Tibial nerve (tissue), 4 donors: ENCODE data around the gene PRPS1. TPM values are rescaled to one million over a fixed set of nuclear protein-coding genes. Genes with fewer than 3 reads are reported as not detected.

Experiments
- DNase-seq, 2 donors: peaks; one replicate each; pipeline ENCODE4 v3.0.0-alpha.2; 2019; ENCODE audit warnings: low spot score in 2 of 2
- H3K27ac ChIP-seq, 4 donors: fragments of 200-600 bp; sonication (generic) in 3 of 4; one replicate each; pipeline ENCODE4 v1.5.1; 2017 to 2019; ENCODE audit warnings: mild to moderate bottlenecking in 1 of 4
- H3K27me3 ChIP-seq, 2 donors: fragments of 200-600 bp; sonication (generic) in 1 of 2; one replicate each; pipeline versions ENCODE4 v1.5.1 to v1.6.0; 2017 to 2019
- H3K36me3 ChIP-seq, 3 donors: fragments of 200-600 bp; sonication (generic); one replicate each; pipeline ENCODE4 v1.5.1; 2018 to 2019
- H3K4me1 ChIP-seq, 4 donors: fragments of 200-600 bp; sonication (generic) in 3 of 4; one replicate each; pipeline ENCODE4 v1.5.1; 2017 to 2019
- H3K4me3 ChIP-seq, 4 donors: fragments of 200-600 bp; sonication (generic) in 3 of 4; one replicate each; pipeline ENCODE4 v1.5.1; 2017 to 2019; ENCODE audit warnings: mild to moderate bottlenecking in 1 of 4, moderate library complexity in 1 of 4
- H3K9me3 ChIP-seq, 4 donors: fragments of 200-600 bp; sonication (generic) in 3 of 4; one replicate each; pipeline ENCODE4 v1.5.1; 2017 to 2019
- EP300 ChIP-seq, 2 donors: sonication (generic); formaldehyde crosslinking; IDR thresholded peaks; one replicate each; pipeline ENCODE4 v1.6.1; 2017; ENCODE audit warnings: antibody characterized with exemption in 2 of 2, mild to moderate bottlenecking in 1 of 2
- POLR2A ChIP-seq, 2 donors: fragments of 450-650 bp; IDR thresholded peaks; one replicate each; pipeline ENCODE4 v1.6.1; 2017; ENCODE audit warnings: antibody characterized with exemption in 2 of 2, mild to moderate bottlenecking in 2 of 2, moderate library complexity in 2 of 2
- WGBS, 2 donors: methylation state at CpG; one replicate each; pipeline ENCODE4 v1.1.5; 2018; 5-methylcytosine and 5-hydroxymethylcytosine counted together
- total RNA-seq, 4 donors: library from RNA; depleted of rRNA; stranded (reverse); fragments of >200 nt; gene quantifications; one replicate each; pipeline ENCODE4 v1.1.0, GENCODE V29; 2016
- TF ChIP-seq, protein P1 (sequence below), 5 experiments: fragments of 200-600 bp in 3 of 5; fragments of 450-650 bp in 2 of 5; sonication (generic) in 3 of 5; IDR thresholded peaks; one replicate each; pipeline ENCODE4 v1.5.1; 2016 to 2019; ENCODE audit warnings: antibody characterized with exemption in 5 of 5, mild to moderate bottlenecking in 3 of 5, moderate library complexity in 2 of 5

PRPS1 gene
- total RNA-seq, 4 donors from 2014 or later = 19.0 to 33.3 (median 28.9) TPM

GRCh38 chrX:107686026-107686425 lies 57.7 kb downstream of the PRPS1 start:
- Histone ChIP-seq H3K27me3 (no peaks in the 10 kb centered on the region), H3K4me1 (peaks cover 0 to 45% (median 9%) of the 10 kb centered on the region in 4 donors), H3K4me3 (no peak overlapping the region), H3K9me3 (no peaks in the 10 kb centered on the region), H3K27ac (peak overlapping the region in 3 of 4 donors; percentile 40 to 99 (median 75)), H3K36me3 (no peaks in the 10 kb centered on the region)
- DNase-seq = no peak
- TF ChIP-seq POLR2A (IDR thresholded peaks at IDR 0.05) (no peak), EP300 (IDR thresholded peaks at IDR 0.05) (no peak)
- TF ChIP-seq, protein P1, sequence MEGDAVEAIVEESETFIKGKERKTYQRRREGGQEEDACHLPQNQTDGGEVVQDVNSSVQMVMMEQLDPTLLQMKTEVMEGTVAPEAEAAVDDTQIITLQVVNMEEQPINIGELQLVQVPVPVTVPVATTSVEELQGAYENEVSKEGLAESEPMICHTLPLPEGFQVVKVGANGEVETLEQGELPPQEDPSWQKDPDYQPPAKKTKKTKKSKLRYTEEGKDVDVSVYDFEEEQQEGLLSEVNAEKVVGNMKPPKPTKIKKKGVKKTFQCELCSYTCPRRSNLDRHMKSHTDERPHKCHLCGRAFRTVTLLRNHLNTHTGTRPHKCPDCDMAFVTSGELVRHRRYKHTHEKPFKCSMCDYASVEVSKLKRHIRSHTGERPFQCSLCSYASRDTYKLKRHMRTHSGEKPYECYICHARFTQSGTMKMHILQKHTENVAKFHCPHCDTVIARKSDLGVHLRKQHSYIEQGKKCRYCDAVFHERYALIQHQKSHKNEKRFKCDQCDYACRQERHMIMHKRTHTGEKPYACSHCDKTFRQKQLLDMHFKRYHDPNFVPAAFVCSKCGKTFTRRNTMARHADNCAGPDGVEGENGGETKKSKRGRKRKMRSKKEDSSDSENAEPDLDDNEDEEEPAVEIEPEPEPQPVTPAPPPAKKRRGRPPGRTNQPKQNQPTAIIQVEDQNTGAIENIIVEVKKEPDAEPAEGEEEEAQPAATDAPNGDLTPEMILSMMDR (IDR thresholded peaks at IDR 0.05) = no peak
- 71 to 78% methylated on average over 2 to 3 of the region's 3 CpGs for WGBS, 2 donors

- H3K9me3 ChIP-seq = no peaks in the 10 kb centered on the region
- TF ChIP-seq, protein P1 (IDR thresholded peaks at IDR 0.05) = no peak
- TF ChIP-seq EP300 (IDR thresholded peaks at IDR 0.05) (no peak), POLR2A (IDR thresholded peaks at IDR 0.05) (no peak)
- peaks cover 0 to 45% (median 9%) of the 10 kb centered on the region in 4 donors for H3K4me1 ChIP-seq
- no peak for DNase-seq
- H3K27me3 ChIP-seq = no peaks in the 10 kb centered on the region
- no peaks in the 10 kb centered on the region for H3K36me3 ChIP-seq
- H3K4me3 ChIP-seq = no peak overlapping the region
- WGBS, 2 donors = 33 to 40% methylated on average over 3 of the region's 3 CpGs
- peak overlapping the region in 1 of 4 donors; percentile 99 for H3K27ac ChIP-seq
Observed at GRCh38 chrX:107686792-107687191, 58.5 kb downstream of the PRPS1 start.

DNA sequence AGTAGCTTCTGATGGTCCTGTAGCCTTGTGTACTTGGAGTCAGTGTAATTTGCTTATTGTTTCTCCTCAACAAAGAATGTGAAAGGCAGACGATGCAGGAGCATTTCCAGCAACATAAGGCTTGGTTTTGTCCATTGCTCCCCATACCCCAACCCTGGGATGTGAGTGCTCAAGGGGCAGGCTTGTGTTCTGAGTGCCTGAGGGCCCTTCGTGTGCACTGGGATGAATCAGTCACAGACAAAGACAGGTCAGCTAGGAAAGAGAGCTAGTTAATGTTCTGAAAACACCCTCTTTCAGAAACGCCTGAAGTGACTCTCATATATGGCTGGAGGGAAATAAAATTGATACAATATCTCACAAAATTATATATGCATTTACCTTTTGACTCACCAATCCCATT lies 59.1 kb downstream of the PRPS1 start:
- H3K4me1 ChIP-seq = peaks cover 0 to 42% (median 8%) of the 10 kb centered on the region in 4 donors
- H3K27ac ChIP-seq = no peak overlapping the region
- H3K27me3 ChIP-seq = no peaks in the 10 kb centered on the region
- no peak for DNase-seq
- WGBS, 2 donors = 52 to 65% methylated on average over 3 of the region's 3 CpGs
- no peak for TF ChIP-seq EP300 (IDR thresholded peaks at IDR 0.05)
- TF ChIP-seq, protein P1 (IDR thresholded peaks at IDR 0.05) = no peak
- no peak for TF ChIP-seq POLR2A (IDR thresholded peaks at IDR 0.05)
- no peak overlapping the region for H3K4me3 ChIP-seq
- H3K9me3 ChIP-seq = no peaks in the 10 kb centered on the region
- no peaks in the 10 kb centered on the region for H3K36me3 ChIP-seq

DNA sequence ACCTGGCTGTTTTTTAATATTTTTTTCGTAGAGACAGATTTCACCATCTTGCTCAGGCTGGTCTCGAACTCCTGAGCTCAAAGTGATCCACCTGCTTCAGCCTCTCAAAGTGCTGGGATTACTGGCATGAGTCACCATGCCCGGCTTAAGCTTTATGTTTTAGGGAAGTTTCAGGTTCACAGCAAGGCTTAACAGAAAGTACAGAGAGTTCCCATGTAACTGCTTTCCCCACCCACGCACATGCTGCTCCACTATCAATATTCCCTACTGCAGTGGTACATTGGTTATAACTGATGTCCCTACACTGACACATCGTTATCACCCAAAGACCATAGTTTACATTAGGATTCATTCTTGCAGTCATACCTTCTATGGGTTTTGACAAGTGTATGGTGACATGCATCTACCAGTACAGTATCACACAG lies 62.7 kb downstream of the PRPS1 start:
- TF ChIP-seq, protein P1 (IDR thresholded peaks at IDR 0.05) = no peak
- peak in 1 of 2 donors; percentile 23 for TF ChIP-seq EP300 (IDR thresholded peaks at IDR 0.05)
- Histone ChIP-seq H3K27me3 (no peaks in the 10 kb centered on the region), H3K36me3 (no peaks in the 10 kb centered on the region), H3K27ac (no peak overlapping the region), H3K4me1 (peaks cover 0 to 6% (median 0%) of the 10 kb centered on the region in 4 donors), H3K9me3 (no peaks in the 10 kb centered on the region), H3K4me3 (no peak overlapping the region)
- 74 to 83% methylated on average over 5 of the region's 5 CpGs for WGBS, 2 donors
- no peak for DNase-seq

DNA sequence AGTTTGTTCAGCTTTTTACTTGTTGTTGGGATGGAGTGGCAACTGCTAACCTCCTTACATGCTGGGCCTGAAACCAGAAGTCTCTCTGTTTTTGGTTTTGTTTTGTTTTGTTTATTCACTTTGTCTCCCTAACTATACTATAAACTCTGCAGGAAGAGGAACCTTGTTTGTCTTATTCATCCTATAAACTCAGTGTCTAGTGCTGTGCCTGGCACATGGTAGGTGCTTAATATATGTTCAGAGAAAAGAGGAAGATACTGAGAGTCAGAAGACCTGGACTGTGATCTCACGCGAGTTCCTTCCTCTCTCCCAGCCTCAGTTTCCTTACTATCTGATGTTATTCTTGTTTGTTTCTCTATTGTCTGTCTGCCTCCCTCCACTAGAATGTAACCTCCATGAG lies 71.3 kb downstream of the PRPS1 start:
- Histone ChIP-seq H3K27ac (peak overlapping the region; percentile 81 to 93 (median 88)), H3K4me3 (no peak overlapping the region), H3K36me3 (no peaks in the 10 kb centered on the region), H3K27me3 (peaks cover 0 to 10% of the 10 kb centered on the region in 2 donors), H3K9me3 (no peaks in the 10 kb centered on the region), H3K4me1 (peaks cover 0 to 29% (median 16%) of the 10 kb centered on the region in 4 donors)
- TF ChIP-seq, protein P1 (IDR thresholded peaks at IDR 0.05) = no peak
- TF ChIP-seq EP300 (IDR thresholded peaks at IDR 0.05) (no peak), POLR2A (IDR thresholded peaks at IDR 0.05) (no peak)
- WGBS, 2 donors = 77 to 89% methylated on average over 2 of the region's 2 CpGs
- DNase-seq = no peak
